GM23338 (cell line): Measurements from ENCODE around the gene HEPACAM. TPM values are rescaled to one million over a fixed set of nuclear protein-coding genes. Genes with fewer than 3 reads are reported as not detected.

ENCODE experiments used
- ATAC-seq: fragments of 200-7000 bp; cut with Tn5 transposase; 3 replicates; pipeline ENCODE4 v1.9.1; 2020
- DNase-seq: peaks from one replicate; pipeline ENCODE4 v3.0.0-alpha.2; 2015; ENCODE audit warnings: low spot score
- H2AFZ ChIP-seq: fragments of 200-600 bp; sonication (generic); 2 replicates; pipeline ENCODE4 v1.8.0; 2016; ENCODE audit warnings: antibody characterized with exemption, mild to moderate bottlenecking, moderate library complexity
- H3F3A ChIP-seq: fragments of 200-600 bp; sonication (generic); replicated peaks from 2 replicates; pipeline ENCODE4 v1.8.0; 2017; ENCODE audit warnings: antibody characterized with exemption, mixed run types, low read depth
- H3K27ac ChIP-seq: fragments of 200-600 bp; sonication (generic); 2 replicates; pipeline ENCODE4 v1.6.1; 2016; ENCODE audit warnings: low read depth
- H3K27me3 ChIP-seq: fragments of 200-600 bp; sonication (generic); 2 replicates; pipeline ENCODE4 v1.8.0; 2016; ENCODE audit warnings: mild to moderate bottlenecking, mixed run types, moderate library complexity; ENCODE audit not compliant: insufficient read depth
- H3K36me3 ChIP-seq: fragments of 200-600 bp; sonication (generic); 2 replicates; pipeline ENCODE4 v1.8.0; 2016; ENCODE audit warnings: mild to moderate bottlenecking; ENCODE audit not compliant: insufficient read depth
- H3K4me1 ChIP-seq: fragments of 200-600 bp; sonication (generic); 2 replicates; pipeline ENCODE4 v1.8.0; 2016; ENCODE audit warnings: mild to moderate bottlenecking, moderate library complexity; ENCODE audit not compliant: insufficient read depth
- H3K4me2 ChIP-seq: fragments of 200-600 bp; sonication (generic); 2 replicates; pipeline ENCODE4 v1.7.1; 2017; ENCODE audit warnings: mixed run types
- H3K4me3 ChIP-seq: fragments of 200-600 bp; sonication (generic); 2 replicates; pipeline ENCODE4 v1.6.1; 2016; ENCODE audit warnings: mixed run types
- H3K79me2 ChIP-seq: fragments of 200-600 bp; sonication (generic); replicated peaks from 2 replicates; pipeline ENCODE4 v1.8.0; 2017; ENCODE audit warnings: mild to moderate bottlenecking; ENCODE audit not compliant: insufficient read depth
- H3K9me2 ChIP-seq: fragments of 200-600 bp; sonication (generic); 2 replicates; pipeline ENCODE4 v1.8.0; 2017; ENCODE audit not compliant: insufficient read depth
- H4K20me1 ChIP-seq: fragments of 200-600 bp; sonication (generic); replicated peaks from 2 replicates; pipeline ENCODE4 v1.8.0; 2017; ENCODE audit warnings: mild to moderate bottlenecking; ENCODE audit not compliant: insufficient read depth
- H3K27ac Mint-ChIP-seq: 2 replicates; pipeline ENCODE4 v1.8.0; 2020; ENCODE audit warnings: inconsistent platforms, mild to moderate bottlenecking, moderate library complexity, mixed read lengths
- H3K27me3 Mint-ChIP-seq: 3 replicates; pipeline ENCODE4 v1.8.0; 2022; ENCODE audit warnings: low read depth, mild to moderate bottlenecking, moderate library complexity, mixed read lengths, inconsistent platforms; ENCODE audit not compliant: insufficient read depth, poor library complexity
- H3K36me3 Mint-ChIP-seq: 3 replicates; pipeline ENCODE4 v1.8.0; 2021; ENCODE audit warnings: low read depth, mild to moderate bottlenecking, inconsistent platforms, moderate library complexity, mixed read lengths
- H3K4me1 Mint-ChIP-seq: 3 replicates; pipeline ENCODE4 v1.8.0; 2020; ENCODE audit warnings: mild to moderate bottlenecking, inconsistent platforms, mixed read lengths
- H3K4me3 Mint-ChIP-seq: 3 replicates; pipeline ENCODE4 v1.8.0; 2021; ENCODE audit warnings: moderate library complexity, mild to moderate bottlenecking, inconsistent platforms, mixed read lengths
- H3K9me3 Mint-ChIP-seq: 3 replicates; pipeline ENCODE4 v1.8.0; 2020; ENCODE audit warnings: moderate library complexity, mild to moderate bottlenecking, inconsistent platforms, mixed read lengths
- CREB1 ChIP-seq: fragments of 250-450 bp; sonication (Bioruptor Pico); IDR thresholded peaks from 2 replicates; pipeline ENCODE4 v1.5.0; 2020; ENCODE audit warnings: low read depth, mild to moderate bottlenecking, moderate library complexity
- CTCF ChIP-seq, 2 experiments: fragments of 200-600 bp in 1 of 2; sonication (generic) in 1 of 2; conservative IDR thresholded peaks; 2 replicates each; pipeline versions ENCODE4 v1.5.1 to v1.6.1; 2016 to 2017; ENCODE audit warnings: antibody characterized with exemption in 2 of 2, low read depth in 2 of 2, mild to moderate bottlenecking in 2 of 2, moderate library complexity in 1 of 2
- ETS1 ChIP-seq: IDR thresholded peaks from 2 replicates; pipeline ENCODE4 v1.6.1; 2016; ENCODE audit warnings: antibody characterized with exemption
- EZH2 ChIP-seq: fragments of 200-600 bp; sonication (generic); IDR thresholded peaks from one replicate; pipeline ENCODE4 v1.8.0; 2017; ENCODE audit warnings: antibody characterized with exemption, mild to moderate bottlenecking, low read depth; ENCODE audit not compliant: unreplicated experiment
- EZH2phosphoT487 ChIP-seq: fragments of 200-600 bp; sonication (generic); IDR thresholded peaks from one replicate; pipeline ENCODE4 v1.8.1; 2018; ENCODE audit warnings: antibody characterized with exemption; ENCODE audit not compliant: unreplicated experiment
- JUNB ChIP-seq: IDR thresholded peaks from one replicate; pipeline ENCODE4 v1.6.1; 2016; ENCODE audit warnings: antibody characterized with exemption; ENCODE audit not compliant: unreplicated experiment
- NANOG ChIP-seq: IDR thresholded peaks from 2 replicates; pipeline ENCODE4 v1.6.1; 2016; ENCODE audit warnings: antibody characterized with exemption, borderline replicate concordance
- POLR2AphosphoS5 ChIP-seq: IDR thresholded peaks from 2 replicates; pipeline ENCODE4 v1.6.1; 2016; ENCODE audit warnings: antibody characterized with exemption, low read depth
- STAT1 ChIP-seq: IDR thresholded peaks from one replicate; pipeline ENCODE4 v1.6.1; 2016; ENCODE audit warnings: antibody characterized with exemption; ENCODE audit not compliant: unreplicated experiment
- ZNF114 ChIP-seq: fragments of 250-450 bp; sonication (Bioruptor Pico); IDR thresholded peaks from 2 replicates; pipeline ENCODE4 v1.5.0; 2020; ENCODE audit warnings: mild to moderate bottlenecking, moderate library complexity
- ZNF331 ChIP-seq: fragments of 250-450 bp; sonication (Bioruptor Pico); IDR thresholded peaks from 2 replicates; pipeline ENCODE4 v1.5.0; 2020; ENCODE audit warnings: low read depth, mild to moderate bottlenecking, moderate library complexity
- polyA plus RNA-seq: library from polyadenylated mRNA; unstranded; fragments of >200 nt; fragmentation: Nextera tagmentation; extraction: Ambion mirVana; gene quantifications from 2 replicates; pipeline ENCODE4 v1.2.1, GENCODE V29; 2016
- total RNA-seq: library from RNA; depleted of rRNA; stranded (reverse); fragments of >200 nt; shearing (Covaris generic); gene quantifications from 2 replicates; pipeline ENCODE4 v1.2.3, GENCODE V29; 2014
- TF ChIP-seq, protein P1 (sequence below): IDR thresholded peaks from one replicate; pipeline ENCODE4 v1.6.1; 2018; ENCODE audit warnings: antibody characterized with exemption; ENCODE audit not compliant: unreplicated experiment
- TF ChIP-seq, protein P2 (sequence below): fragments of 250-450 bp; sonication (Bioruptor Pico); IDR thresholded peaks from 2 replicates; pipeline ENCODE4 v1.5.0; 2020; ENCODE audit warnings: mild to moderate bottlenecking, moderate library complexity

HEPACAM gene
- total and polyA plus RNA-seq, 2 experiments from 2014 or later, result 0.17 TPM; not detected in 1

- H3K79me2 ChIP-seq, result no peaks in the 10 kb centered on the region
- H2AFZ ChIP-seq, result no peak overlapping the region
- no peak overlapping the region for H3K4me3 Mint-ChIP-seq
- no peak for DNase-seq
- no peak overlapping the region for H3K27ac Mint-ChIP-seq
- peaks cover 6% of the 10 kb centered on the region for H3K27me3 Mint-ChIP-seq
- H3K36me3 ChIP-seq, result no peaks in the 10 kb centered on the region
- ATAC-seq, result no peak
- 0 out of 2 replicates have a peak, but pooled peaks cover 10% of the 10 kb centered on the region for H3K27me3 ChIP-seq
- no peaks in the 10 kb centered on the region for H3F3A ChIP-seq
- TF ChIP-seq CTCF (conservative IDR thresholded peaks at IDR 0.05; ENCODE audit: low read depth in 2 of 2), result no peak
- no peak for TF ChIP-seq JUNB
- TF ChIP-seq NANOG, result no peak
- no peak for TF ChIP-seq STAT1
- no peak for TF ChIP-seq ZNF114 (CRISPR knock-in tag)
- TF ChIP-seq, protein P1, sequence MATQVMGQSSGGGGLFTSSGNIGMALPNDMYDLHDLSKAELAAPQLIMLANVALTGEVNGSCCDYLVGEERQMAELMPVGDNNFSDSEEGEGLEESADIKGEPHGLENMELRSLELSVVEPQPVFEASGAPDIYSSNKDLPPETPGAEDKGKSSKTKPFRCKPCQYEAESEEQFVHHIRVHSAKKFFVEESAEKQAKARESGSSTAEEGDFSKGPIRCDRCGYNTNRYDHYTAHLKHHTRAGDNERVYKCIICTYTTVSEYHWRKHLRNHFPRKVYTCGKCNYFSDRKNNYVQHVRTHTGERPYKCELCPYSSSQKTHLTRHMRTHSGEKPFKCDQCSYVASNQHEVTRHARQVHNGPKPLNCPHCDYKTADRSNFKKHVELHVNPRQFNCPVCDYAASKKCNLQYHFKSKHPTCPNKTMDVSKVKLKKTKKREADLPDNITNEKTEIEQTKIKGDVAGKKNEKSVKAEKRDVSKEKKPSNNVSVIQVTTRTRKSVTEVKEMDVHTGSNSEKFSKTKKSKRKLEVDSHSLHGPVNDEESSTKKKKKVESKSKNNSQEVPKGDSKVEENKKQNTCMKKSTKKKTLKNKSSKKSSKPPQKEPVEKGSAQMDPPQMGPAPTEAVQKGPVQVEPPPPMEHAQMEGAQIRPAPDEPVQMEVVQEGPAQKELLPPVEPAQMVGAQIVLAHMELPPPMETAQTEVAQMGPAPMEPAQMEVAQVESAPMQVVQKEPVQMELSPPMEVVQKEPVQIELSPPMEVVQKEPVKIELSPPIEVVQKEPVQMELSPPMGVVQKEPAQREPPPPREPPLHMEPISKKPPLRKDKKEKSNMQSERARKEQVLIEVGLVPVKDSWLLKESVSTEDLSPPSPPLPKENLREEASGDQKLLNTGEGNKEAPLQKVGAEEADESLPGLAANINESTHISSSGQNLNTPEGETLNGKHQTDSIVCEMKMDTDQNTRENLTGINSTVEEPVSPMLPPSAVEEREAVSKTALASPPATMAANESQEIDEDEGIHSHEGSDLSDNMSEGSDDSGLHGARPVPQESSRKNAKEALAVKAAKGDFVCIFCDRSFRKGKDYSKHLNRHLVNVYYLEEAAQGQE, result no peak
- TF ChIP-seq, protein P2, sequence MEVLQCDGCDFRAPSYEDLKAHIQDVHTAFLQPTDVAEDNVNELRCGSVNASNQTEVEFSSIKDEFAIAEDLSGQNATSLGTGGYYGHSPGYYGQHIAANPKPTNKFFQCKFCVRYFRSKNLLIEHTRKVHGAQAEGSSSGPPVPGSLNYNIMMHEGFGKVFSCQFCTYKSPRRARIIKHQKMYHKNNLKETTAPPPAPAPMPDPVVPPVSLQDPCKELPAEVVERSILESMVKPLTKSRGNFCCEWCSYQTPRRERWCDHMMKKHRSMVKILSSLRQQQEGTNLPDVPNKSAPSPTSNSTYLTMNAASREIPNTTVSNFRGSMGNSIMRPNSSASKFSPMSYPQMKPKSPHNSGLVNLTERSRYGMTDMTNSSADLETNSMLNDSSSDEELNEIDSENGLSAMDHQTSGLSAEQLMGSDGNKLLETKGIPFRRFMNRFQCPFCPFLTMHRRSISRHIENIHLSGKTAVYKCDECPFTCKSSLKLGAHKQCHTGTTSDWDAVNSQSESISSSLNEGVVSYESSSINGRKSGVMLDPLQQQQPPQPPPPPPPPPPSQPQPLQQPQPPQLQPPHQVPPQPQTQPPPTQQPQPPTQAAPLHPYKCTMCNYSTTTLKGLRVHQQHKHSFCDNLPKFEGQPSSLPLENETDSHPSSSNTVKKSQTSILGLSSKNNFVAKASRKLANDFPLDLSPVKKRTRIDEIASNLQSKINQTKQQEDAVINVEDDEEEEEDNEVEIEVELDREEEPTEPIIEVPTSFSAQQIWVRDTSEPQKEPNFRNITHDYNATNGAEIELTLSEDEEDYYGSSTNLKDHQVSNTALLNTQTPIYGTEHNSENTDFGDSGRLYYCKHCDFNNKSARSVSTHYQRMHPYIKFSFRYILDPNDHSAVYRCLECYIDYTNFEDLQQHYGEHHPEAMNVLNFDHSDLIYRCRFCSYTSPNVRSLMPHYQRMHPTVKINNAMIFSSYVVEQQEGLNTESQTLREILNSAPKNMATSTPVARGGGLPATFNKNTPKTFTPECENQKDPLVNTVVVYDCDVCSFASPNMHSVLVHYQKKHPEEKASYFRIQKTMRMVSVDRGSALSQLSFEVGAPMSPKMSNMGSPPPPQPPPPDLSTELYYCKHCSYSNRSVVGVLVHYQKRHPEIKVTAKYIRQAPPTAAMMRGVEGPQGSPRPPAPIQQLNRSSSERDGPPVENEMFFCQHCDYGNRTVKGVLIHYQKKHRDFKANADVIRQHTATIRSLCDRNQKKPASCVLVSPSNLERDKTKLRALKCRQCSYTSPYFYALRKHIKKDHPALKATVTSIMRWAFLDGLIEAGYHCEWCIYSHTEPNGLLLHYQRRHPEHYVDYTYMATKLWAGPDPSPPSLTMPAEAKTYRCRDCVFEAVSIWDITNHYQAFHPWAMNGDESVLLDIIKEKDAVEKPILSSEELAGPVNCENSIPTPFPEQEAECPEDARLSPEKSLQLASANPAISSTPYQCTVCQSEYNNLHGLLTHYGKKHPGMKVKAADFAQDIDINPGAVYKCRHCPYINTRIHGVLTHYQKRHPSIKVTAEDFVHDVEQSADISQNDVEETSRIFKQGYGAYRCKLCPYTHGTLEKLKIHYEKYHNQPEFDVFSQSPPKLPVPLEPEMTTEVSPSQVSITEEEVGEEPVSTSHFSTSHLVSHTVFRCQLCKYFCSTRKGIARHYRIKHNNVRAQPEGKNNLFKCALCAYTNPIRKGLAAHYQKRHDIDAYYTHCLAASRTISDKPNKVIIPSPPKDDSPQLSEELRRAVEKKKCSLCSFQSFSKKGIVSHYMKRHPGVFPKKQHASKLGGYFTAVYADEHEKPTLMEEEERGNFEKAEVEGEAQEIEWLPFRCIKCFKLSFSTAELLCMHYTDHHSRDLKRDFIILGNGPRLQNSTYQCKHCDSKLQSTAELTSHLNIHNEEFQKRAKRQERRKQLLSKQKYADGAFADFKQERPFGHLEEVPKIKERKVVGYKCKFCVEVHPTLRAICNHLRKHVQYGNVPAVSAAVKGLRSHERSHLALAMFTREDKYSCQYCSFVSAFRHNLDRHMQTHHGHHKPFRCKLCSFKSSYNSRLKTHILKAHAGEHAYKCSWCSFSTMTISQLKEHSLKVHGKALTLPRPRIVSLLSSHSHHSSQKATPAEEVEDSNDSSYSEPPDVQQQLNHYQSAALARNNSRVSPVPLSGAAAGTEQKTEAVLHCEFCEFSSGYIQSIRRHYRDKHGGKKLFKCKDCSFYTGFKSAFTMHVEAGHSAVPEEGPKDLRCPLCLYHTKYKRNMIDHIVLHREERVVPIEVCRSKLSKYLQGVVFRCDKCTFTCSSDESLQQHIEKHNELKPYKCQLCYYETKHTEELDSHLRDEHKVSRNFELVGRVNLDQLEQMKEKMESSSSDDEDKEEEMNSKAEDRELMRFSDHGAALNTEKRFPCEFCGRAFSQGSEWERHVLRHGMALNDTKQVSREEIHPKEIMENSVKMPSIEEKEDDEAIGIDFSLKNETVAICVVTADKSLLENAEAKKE, result no peak
- no peak for TF ChIP-seq POLR2AphosphoS5
- no peak for TF ChIP-seq CREB1
- no peak for TF ChIP-seq ZNF331 (CRISPR knock-in tag)
- no peak for TF ChIP-seq ETS1
- TF ChIP-seq EZH2phosphoT487, result no peak
- no peak for TF ChIP-seq EZH2
- no peaks in the 10 kb centered on the region for H3K4me1 ChIP-seq
- no peak overlapping the region for H3K4me3 ChIP-seq
- peaks cover 5% of the 10 kb centered on the region; the same call in 1 of the 2 replicates for H3K9me2 ChIP-seq
- H4K20me1 ChIP-seq, result no peaks in the 10 kb centered on the region
- no peaks in the 10 kb centered on the region; the same call in 2 of the 3 replicates for H3K36me3 Mint-ChIP-seq
- no peak overlapping the region for H3K27ac ChIP-seq
- H3K4me1 Mint-ChIP-seq, result peaks cover 2% of the 10 kb centered on the region
- H3K4me2 ChIP-seq, result no peak overlapping the region
- no peaks in the 10 kb centered on the region; the same call in 2 of the 3 replicates for H3K9me3 Mint-ChIP-seq
These were observed 48.2 kb downstream of the HEPACAM start for GRCh38 chr11:124887667-124888013.
